Measurements from ENCODE around the gene SMR3B.

The SMR3B gene

GRCh38 chr4:70382691-70383181, at the start of gene SMR3B:
Gene SMR3B, plus strand, starts transcription at chr4:70383131. Its CDS starts 1,380 bp downstream, at chr4:70384511.
- DNase-seq: no peak

- no peak for DNase-seq
Observed at GRCh38 chr4:70334681-70335080, 48.2 kb upstream of the SMR3B start, which contains the start of gene CABS1. Gene CABS1, plus strand, starts transcription at chr4:70334981. Its CDS starts 59 bp downstream, at chr4:70335040.

- DNase-seq: no peak
Observed at GRCh38 chr4:70336043-70336442, 46.9 kb upstream of the SMR3B start.

- DNase-seq: no peak
Observed at GRCh38 chr4:70337886-70338420, 45.0 kb upstream of the SMR3B start.

DNA sequence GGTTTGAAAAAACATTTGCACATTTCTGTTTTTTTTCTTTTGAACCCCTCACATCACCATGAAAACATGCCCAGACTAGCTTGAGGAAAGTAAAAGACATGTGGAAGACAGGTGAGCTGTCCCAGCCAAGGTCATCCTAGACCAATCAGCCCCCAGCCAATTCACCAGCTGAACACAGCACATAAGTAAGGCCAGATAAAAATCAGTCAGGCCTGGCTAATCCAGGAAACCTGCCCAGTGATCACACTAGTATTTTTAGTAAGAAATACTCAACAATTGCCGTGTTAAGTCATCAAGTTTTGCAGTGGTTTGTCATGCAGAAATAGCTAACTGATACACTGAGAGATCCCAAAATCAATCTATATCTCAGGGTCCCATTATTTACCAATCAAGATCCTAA, 26.7 kb upstream of the SMR3B start:
- no peak for DNase-seq

DNA sequence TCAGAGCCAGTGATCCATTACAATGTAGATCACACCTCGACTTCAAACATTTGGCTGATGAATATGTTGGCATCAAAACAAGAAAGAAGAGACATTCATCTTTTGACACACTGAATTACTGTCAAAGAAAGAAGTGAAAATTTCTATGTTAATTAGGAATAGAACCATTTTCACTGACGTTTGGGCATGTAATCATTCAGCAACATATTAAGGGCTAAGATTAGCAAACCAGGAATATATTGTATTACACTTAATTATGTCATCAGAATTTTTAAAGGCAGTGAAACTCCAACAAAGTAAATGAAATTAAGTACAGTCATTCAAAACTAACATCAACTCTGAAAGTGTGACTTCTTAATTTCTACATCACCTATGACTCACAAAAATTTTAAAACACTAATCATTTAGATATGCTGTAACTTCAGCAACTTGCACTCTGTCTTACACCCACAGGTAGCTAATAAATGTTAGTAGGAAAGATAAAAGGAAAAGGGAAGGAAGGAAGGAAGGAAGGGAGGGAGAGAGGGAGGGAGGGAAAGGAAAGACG, 23.7 kb upstream of the SMR3B start:
- DNase-seq: no peak

GRCh38 chr4:70360460-70360859, 22.5 kb upstream of the SMR3B start, which contains the start of gene SMR3A:
Gene SMR3A, plus strand, starts transcription at chr4:70360760. Its CDS starts 1,356 bp downstream, at chr4:70362116.
- DNase-seq: no peak

DNA sequence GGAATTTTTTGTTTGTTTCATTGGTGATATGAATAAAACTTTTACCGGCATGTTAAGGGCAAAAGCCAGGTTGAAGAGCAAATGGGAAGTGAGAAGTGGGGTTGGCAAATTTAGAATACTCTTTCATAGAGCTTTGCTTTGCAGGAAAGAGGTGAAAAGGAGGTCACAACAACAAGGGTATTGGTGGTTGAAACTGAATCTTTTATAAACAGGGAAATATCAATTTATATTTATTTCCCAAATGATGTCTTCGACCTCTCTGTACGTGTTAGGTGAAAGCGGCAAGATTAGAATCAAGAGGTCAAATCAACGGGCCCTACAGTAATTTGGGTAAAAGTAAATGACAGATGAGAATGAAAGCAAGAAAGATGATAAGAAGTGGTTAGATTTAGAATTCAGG, 18.9 kb upstream of the SMR3B start:
- DNase-seq: no peak

DNA sequence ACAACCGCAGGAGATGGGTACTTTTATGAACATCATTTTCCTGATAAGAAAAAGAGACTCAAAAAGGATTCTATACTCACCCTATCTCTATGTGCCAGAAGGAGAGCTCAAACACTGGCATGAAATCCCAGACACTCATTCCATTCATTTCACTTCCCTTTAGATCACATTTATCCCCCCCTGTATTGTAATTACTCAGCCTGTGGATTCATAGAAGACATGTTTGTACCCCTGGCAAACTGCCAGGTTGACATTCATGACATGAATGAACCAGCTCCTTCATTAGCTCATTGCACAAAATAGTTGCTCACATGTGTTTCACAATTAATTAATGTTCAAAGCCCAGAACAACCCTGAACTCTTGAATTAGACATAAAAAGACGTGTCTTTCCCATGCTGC, 17.5 kb upstream of the SMR3B start:
- DNase-seq: no peak

- no peak for DNase-seq
Observed at GRCh38 chr4:70367813-70368212, 15.1 kb upstream of the SMR3B start.

DNA sequence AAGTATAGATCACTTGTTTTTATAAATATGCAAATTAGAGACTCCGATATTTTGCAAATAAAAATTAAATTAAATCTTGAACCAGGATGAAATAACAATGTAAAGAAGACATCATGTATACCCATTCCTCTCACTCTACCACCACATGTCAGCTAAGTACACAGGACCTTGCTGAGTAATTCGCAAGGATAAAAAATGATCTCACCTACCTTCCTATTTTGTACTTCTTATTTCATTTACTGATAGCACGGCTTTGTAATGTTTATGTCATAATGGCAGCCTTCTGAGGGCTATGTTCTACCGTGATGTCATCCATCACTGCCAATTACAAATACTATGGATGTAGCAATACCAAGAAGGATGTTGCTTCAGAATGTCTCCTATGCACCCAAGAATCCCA, 10.9 kb upstream of the SMR3B start:
- DNase-seq: no peak

DNA sequence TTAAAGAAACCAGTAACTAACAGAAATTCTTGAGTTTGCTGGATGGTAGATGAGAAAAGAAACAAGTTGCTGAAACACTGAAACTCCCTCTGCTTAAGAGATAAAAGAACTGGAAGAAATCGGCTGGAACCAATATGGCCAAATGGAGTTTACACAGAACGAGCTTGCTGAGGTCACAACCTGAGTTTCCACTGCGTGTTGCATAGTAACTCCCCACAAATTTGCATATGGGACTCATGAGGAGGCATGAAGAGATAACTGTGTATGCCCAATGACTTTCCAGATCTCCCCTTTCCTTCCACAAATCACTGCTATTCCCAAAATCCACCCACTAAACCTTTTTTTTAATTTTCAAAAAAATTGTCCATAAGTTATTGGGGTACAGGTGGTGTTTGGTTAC, 10.2 kb upstream of the SMR3B start:
- DNase-seq: no peak

GRCh38 chr4:70380578-70380977, 2.4 kb upstream of the SMR3B start:
- no peak for DNase-seq

DNA sequence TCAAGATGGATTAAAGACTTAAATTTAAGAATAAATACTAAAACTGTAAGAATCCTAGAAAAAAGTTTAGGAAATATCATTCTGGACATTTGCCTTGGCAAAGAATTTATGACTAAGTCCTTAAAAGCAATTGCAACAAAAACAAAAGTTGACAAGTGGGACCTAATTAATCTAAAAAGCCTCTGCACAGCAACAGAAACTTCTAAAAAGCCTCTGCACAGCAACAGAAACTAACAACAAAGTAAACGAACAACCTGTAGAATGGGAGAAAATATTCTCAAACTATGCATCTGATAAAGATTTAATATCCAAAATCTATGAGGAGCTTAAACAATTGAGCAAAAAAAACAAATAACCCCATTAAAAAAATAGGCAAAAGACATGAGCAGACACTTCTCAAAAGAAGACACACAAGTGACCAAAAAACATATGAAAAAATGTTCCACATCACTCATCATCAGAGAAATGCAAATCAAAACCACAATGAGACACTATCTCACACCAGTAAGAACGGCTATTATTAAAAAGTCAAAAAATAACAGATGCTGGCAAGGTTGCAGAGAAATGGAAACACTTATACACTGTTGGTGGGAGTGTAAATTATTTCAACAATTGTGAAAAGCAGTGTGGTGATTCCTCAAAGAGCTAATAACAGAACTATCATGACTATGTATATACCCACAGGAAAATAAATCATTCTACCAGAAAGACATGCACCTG, 9.3 kb downstream of the SMR3B start:
- DNase-seq: no peak

GRCh38 chr4:70397580-70397979, 14.6 kb downstream of the SMR3B start, which contains the start of gene OPRPN:
Gene OPRPN, plus strand, starts transcription at chr4:70397940. Its CDS starts 1,346 bp downstream, at chr4:70399286.
- DNase-seq: no peak

- no peak for DNase-seq
Observed at GRCh38 chr4:70399319-70399718, 16.4 kb downstream of the SMR3B start.

- no peak for DNase-seq
Observed at GRCh38 chr4:70402762-70403161, 19.8 kb downstream of the SMR3B start.

DNA sequence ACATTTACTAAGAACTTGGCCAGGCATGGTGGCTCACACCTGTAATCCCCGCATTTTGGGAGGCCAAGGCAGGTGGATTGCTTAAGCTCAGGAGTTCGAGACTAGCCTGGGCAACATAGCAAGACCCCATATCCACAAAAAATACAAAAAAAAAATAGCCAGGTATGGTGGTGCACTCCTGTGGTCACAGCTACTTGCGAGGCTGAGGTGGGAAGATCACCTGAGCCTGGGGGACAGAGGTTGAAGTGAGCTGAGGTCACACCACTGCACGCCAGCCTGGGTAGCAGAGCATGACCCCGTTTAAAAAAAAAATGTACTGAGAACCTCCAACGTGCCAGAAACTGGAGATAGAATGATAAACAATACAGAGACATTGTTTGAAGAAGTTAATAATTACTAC, 22.8 kb downstream of the SMR3B start:
- no peak for DNase-seq

GRCh38 chr4:70425306-70425705, 42.4 kb downstream of the SMR3B start:
- no peak for DNase-seq

- DNase-seq: no peak
Observed at GRCh38 chr4:70426789-70427188, 43.9 kb downstream of the SMR3B start.

DNA sequence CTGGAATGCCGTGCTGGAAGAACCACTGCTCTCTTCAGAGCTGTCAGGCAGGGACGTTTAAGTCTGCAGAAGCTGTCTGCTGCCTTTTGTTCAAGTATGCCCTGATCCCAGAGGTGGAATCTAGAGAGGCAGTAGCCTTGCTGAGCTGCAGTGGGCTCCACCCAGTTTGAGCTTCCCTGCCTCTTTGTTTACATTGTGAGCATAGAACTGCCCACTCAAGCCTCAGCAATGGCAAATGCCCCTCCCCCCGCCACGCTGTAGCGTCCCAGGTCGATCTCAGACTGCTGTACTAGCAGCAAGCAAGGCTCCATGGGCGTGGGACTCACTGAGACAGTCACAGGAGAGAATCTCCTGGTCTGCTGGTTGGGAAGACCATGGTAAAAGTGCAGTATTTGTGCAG, 54.3 kb downstream of the SMR3B start:
- no peak for DNase-seq

Measured in stimulated activated naive CD4-positive, alpha-beta T cell (primary cell).